ENCODE data around the gene DPYD. TPM values are rescaled to one million over a fixed set of nuclear protein-coding genes. Genes with fewer than 3 reads are reported as not detected.
A peak's percentile ranks its signal among the peaks of the same experiment; 100 is the strongest.

Gene DPYD
- total and polyA plus RNA-seq, 9 of the 15 experiments (the other 6 are each of a cell fraction or from before 2014, with no cell fraction given): 0.03 to 0.25 (median 0.08) TPM; not detected in 2

GRCh38 chr1:97139512-97139911 is 781.3 kb downstream of the DPYD start (continued):
- TF ChIP-seq GATAD2A (IDR thresholded peaks at IDR 0.05) (no peak), FOXJ2 (tag; IDR thresholded peaks at IDR 0.05) (no peak), TAF9B (IDR thresholded peaks at IDR 0.05; ENCODE audit: partially characterized antibody) (no peak), ZNF143 (CRISPR knock-in tag; IDR thresholded peaks at IDR 0.05) (no peak)

GRCh38 chr1:97138515-97139032 is 782.3 kb downstream of the DPYD start:
- Histone ChIP-seq H3K4me1 (replicated peaks in 1 of 2; ENCODE audit: control insufficient read depth in 2 of 2, insufficient read depth in 2 of 2, low read length in 2 of 2) (no peaks in the 10 kb centered on the region), H3K36me3 (ENCODE audit: control insufficient read depth, insufficient read depth, low read length) (no peaks in the 10 kb centered on the region), H3K4me2 (ENCODE audit: insufficient read depth, low read length) (no peak overlapping the region), H3K9ac (ENCODE audit: insufficient read depth in 1 of 2, low read depth in 2 of 2, low read length in 2 of 2) (no peak overlapping the region), H3K79me2 (ENCODE audit: control insufficient read depth, insufficient read depth, low read length) (no peaks in the 10 kb centered on the region), H3K27ac (ENCODE audit: extremely low read depth, low read depth, low read length) (no peak overlapping the region), H3K9me3 (replicated peaks; ENCODE audit: control insufficient read depth, insufficient read depth, low read depth, low read length) (peaks cover 3% of the 10 kb centered on the region; the same call in 1 of the 2 replicates), H3K9me1 (ENCODE audit: control insufficient read depth, insufficient read depth, low read length) (no peaks in the 10 kb centered on the region), H4K20me1 (replicated peaks; ENCODE audit: control insufficient read depth, insufficient read depth, low read length) (no peaks in the 10 kb centered on the region), H3K27me3 (ENCODE audit: control insufficient read depth in 2 of 2, insufficient read depth in 2 of 2, low read length in 2 of 2) (no peaks in the 10 kb centered on the region), H3K4me3 (no peak overlapping the region), H2AFZ (ENCODE audit: low read depth, low read length) (no peak overlapping the region)
- TF ChIP-seq TFE3 (CRISPR knock-in tag; IDR thresholded peaks at IDR 0.05) (0 out of 2 replicates have a peak, but pooled peaks have one; percentile 2), FOXJ2 (tag; IDR thresholded peaks at IDR 0.05) (no peak)
- no TSS peak for BruUV-seq (replicated peaks)
- DNase-seq (ENCODE audit: extremely low read depth in 1 of 4, low spot score in 3 of 4): no peak
- intact Hi-C loops (cut with micrococcal nuclease) (no loop called here), in situ Hi-C loops (cut with MboI) (no loop called here)
- no peak for FAIRE-seq
- POLR2A ChIA-PET: no interaction called here
- WGBS (ENCODE audit: insufficient coverage, low coverage, missing lambda C conversion rate): 4% methylated on average over 4 of the region's 4 CpGs
- CTCF ChIA-PET (ENCODE audit: low intra/inter-chr PET ratio): no interaction called here
- no peak for ATAC-seq
